ENCODE measurements around the gene STX17. TPM values are rescaled to one million over a fixed set of nuclear protein-coding genes. Genes with fewer than 3 reads are reported as not detected.
"Not testable (repeated sequence)": the region's sequence is repeated elsewhere in the genome, so short reads cannot be mapped to it uniquely, and the experiment has no call there.

STX17 gene
- 26.1 TPM for total RNA-seq
- long read RNA-seq, transcript STX17-201 (8 exons, 2,713 nt) = major isoform, 32 of 42 reads
- long read RNA-seq, partial matches to known transcripts = 2 of 42 reads
- long read RNA-seq, other reads (novel, unspliced or antisense) = 7 of 42 reads

DNA sequence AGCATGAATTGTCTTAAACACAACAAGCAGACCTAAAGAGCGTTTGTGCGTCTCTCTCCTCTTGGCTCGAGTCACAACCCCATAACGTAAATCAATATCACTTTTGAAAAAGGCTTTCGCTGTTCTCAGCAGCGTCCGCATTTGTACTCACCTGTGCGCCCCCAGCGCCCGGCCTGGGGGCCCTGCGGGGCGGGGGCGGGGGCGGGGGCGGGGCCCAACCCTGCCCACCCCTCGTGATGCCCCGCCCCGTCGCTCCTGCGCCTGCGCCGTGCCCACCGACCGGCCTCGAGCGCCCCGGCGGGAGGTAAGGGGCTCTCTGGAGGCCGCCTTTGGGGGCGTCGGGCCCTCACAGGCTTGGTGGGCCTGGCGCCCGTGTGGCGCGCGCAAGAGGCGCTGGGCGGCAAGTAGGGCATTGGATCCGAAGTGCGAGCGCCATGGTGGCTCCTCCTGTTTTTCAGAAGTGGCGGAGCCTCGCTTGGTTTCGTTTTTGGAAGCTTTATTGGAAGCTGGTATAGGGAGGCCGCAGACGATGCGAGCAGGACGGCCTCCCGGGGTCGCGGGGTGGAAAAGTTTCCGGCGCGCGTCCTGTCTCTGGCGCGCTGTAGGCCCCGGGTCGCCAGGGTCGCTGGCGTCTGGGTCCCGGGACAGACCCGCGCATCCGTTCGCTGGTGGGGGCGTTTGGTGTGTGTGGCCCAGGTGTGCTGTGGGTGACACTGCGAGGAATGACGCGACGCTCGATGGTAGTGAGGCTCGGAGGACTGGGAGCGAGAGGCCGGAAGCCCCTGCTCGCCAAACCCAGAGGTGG lies at the start of gene STX17:
Gene STX17 (plus strand): TSS at position 252 of the 805 bp plus-strand sequence. CDS start 8,586 bp downstream, outside the sequence.
- peak; percentile 92 for DNase-seq (ENCODE audit: low spot score)

DNA sequence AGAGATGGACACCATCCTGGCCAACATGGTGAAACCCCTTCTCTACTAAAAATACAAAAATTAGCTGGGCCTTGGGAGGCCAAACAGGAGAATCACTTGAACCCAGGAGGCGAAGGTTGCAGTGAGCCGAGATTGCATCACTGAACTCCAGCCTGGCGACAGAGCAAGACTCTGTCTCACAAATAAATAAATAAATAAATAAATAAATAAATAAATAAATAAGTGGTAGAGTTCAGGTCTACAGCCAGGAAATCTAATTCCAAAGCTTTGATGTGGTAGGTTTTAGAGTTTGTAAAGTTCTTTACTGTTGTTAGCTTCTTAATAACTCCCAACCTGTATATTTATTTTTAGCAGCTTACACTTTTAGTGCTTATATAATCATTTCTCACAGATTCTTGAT lies 48.9 kb upstream of the STX17 start:
- DNase-seq (ENCODE audit: low spot score) = not testable (repeated sequence)

DNA sequence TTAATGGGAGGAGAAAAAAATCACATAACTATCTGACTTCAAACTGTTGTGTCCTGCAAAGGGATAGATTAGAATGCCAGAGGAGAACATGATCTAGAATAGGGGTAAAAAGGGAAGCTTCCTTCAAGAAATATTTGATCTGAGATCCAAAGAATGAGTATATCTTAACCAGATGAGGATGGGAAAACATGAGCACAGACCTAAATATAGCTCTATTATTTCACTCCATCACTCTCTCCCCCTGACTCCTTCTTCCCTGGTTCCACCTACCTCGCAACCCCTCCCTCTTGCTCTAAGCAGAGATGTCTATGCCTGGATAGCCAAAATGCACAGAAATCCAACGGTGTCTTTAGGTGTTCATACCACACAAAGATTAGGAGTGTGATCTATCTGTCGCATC lies 48.4 kb upstream of the STX17 start:
- DNase-seq (ENCODE audit: low spot score) = no peak

DNA sequence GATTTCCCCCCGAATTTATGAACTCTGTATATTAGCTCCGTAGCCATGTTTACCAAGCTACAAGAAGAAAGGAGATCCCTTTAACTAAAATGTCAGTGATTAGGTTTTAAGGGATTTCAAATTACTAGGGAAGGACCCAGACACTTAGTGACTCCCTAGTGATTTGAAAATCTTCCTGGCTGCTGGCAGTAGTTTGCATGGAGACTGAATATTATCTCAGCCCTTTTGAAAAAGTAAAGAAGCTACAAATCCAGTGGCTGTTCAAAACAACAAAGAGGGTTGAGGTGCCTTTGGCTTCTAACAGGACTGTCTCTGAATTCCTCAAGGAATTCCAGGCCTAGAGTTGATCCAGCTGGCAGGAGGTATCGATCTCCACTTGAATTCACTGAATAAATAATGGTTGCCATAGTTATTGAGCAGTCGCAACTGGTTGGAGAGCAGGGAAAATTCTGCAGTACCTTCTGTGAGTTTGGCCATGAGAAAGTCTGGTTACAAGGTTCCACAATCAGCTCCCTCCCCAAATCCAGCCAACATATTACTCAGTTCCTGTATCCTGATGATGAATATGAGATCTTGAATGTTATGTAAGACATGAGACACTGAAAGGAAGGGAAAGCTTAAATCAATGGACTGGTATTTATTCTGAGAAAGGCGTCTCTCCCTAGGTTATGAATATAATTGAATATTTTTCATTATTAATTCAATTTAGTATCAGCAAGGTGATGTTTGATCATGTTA lies 47.0 kb upstream of the STX17 start:
- no peak for DNase-seq (ENCODE audit: low spot score)

DNA sequence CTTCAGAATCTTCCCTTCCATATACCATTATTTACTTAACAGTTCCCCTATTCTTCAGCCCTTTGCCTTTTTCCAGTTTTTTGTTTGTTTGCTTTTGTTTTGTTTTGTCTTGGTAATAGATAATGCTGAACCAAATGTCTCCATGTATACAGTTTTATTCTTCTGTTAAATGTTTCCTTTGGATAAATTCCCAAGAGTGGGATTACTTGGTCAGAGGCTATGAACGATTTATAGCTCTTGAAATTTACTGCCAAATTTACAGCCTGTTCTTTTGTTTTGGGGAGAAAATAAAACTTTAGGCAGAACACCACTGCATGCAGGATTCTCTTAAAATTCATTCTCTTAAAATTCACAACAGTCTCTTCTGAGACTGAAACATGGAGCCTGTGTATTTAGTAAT lies 46.2 kb upstream of the STX17 start:
- DNase-seq (ENCODE audit: low spot score) = no peak

DNA sequence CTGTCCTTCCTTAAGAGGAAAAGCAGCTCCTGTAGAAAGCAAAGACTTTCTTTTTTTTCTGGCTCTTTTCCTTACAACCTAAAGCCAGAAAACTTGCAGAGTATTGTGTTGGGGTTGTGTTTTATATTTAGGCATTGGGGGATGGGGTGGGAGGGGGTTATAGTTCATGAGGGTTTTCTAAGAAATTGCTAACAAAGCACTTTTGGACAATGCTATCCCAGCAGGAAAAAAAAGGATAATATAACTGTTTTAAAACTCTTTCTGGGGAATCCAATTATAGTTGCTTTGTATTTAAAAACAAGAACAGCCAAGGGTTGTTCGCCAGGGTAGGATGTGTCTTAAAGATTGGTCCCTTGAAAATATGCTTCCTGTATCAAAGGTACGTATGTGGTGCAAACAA lies 42.5 kb upstream of the STX17 start:
- DNase-seq (ENCODE audit: low spot score) = no peak

DNA sequence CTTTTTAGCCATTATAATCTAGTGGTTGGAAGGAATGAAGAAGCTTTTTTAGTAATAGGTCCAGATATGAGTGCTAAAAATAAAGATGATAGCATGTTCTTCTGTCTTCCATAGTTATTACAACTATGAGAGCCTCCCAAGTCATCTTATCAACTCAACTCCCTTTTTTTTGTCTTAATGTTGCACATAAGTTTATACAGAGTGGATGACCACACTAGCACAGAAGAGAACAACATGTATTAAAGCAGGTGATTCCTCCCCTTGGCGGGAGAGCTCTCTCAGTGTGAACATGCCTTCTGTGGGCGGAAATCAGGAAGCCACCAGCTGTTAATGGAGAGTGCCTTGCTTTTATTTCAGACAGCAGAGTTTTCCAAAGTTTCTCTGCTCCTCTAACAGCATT lies 40.1 kb upstream of the STX17 start:
- no peak for DNase-seq (ENCODE audit: low spot score)

DNA sequence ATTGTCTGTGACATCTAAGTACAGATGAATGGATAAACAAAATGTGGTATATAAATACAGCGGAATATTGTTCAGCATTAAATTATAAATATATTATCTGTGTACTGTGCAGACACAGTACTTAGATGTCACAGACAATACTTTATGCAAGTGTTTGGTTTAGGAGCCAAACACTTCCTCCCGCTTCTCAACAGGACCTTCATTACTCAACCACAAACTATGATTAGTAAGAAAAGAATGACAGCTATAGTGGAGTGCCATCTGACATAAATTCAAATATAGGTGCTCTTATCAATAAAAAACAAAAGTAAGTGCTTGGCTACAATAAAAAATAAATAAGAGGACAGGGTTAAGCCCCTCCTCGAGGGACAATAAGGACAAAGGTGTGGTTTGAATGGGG lies 38.9 kb upstream of the STX17 start:
- no peak for DNase-seq (ENCODE audit: low spot score)

DNA sequence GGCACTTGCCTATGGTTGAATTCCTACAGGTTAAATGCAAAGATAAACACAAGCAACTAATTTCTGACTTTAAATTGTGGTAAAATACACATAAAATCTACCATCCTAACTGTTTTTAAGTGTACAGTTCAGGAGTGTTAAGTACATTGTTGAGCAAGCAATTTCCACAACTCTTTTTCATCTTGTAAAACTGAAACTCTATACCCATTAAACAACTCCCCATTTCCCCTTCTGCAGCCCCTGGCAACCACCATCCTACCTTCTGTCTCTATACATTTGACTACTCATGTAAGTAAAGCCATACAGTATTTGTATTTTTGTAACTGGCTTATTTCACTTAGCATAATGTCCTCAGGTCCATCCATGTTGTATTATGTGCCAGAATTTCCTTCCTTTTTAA lies 38.5 kb upstream of the STX17 start:
- no peak for DNase-seq (ENCODE audit: low spot score)

DNA sequence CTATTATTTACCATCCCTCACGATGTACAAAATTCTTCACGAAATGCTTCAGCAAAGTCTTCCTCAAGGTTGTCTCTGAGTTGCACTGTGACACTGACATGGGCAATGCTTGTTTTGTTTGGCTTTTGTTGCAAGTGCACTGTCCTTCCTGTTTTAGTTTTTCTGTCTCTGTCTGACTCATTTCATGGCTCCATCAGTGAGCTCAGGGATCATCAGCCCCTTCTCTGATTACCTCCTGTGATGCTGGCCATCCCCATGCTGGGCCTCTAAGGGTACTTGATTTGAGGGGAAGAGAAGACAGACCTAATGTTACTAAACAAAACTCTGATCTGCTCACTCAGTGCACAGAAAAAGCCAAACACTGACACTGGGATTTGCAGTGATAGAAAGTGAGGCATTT lies 37.6 kb upstream of the STX17 start:
- no peak for DNase-seq (ENCODE audit: low spot score)

DNA sequence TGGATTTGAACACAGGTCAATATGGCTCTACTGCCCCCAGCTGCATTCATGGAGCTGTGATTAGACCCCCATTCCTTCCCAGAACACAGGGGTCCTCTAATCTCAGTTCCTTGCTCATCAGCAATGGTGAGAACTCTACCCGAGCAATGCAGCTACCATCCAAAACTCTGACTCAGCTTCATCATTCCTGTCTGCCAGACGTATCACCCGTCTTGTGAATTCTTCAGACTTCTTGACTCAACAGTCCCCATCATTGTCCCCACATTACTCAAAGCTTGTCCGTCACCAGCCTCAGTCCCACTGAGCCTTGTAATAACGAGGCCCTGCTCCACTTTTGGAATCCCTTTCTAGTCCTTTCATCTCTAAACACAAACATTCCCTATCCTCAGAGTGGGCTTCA lies 36.3 kb upstream of the STX17 start:
- no peak for DNase-seq (ENCODE audit: low spot score)

DNA sequence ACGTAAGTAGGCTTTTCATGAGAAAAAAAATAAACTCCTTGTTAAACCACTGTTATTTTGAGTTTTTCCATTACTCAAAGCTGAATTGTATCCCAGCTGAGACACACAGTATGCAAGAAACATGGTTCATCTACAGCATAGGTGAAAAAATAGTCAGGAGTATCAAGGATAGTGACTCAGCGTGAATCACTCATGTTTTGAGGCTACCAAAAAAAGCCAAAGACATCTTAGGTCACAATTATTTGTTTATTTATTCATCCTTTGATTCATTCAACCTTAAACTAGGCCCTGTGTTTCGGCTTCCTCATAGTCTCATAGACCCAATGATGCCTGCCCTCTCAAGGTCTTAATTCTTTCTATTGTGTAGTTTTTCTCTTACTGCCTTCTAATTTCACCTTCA lies 32.9 kb upstream of the STX17 start:
- DNase-seq (ENCODE audit: low spot score) = no peak

DNA sequence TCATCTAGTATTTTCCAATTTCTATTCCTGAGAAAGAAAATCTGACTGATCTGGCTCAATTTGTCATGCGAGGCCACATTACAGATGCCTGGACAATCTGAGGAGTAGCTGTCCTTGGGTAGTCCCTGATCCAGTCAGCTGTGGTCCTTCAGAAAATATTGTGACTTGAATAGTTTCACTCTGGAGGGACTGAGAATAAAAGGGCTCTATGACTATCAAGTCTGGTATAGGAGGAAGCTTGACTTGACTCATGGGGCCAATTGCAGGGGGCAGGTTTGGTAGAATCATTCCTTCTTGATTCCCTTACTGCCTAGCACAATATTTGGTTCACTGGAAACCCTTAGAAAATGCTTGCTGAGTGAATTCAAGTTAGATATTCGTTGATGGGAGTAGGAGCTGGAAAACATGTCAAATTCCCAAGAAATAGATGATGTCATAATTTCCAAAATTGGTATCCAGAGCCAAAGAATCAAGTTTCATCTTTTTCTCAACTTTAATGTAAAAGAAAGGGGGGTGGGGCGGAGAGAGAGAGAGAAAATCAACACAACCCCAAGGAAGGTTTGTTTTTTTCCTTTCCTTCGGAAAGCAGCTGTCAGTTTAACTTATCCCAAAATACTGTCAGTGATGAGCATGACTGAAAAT lies 32.4 kb upstream of the STX17 start:
- no peak for DNase-seq (ENCODE audit: low spot score)

DNA sequence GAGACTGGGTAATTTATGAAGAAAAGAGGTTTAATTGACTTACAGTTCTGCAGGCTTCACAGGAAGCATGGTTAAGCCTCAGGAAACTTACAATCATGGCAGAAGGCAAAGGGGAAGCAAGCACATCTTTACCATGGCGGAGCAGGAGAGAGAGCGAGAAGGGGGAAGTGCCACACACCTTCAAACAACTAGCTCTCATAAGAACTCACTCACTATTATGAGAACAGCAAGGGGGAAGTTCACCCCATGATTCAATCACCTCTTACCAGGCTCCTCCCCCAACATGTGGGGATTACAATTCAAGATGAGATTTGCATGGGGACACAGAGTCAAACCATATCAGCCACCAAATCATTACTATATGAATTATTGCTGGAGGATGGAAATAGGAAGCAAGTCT lies 30.3 kb upstream of the STX17 start:
- DNase-seq (ENCODE audit: low spot score) = no peak

DNA sequence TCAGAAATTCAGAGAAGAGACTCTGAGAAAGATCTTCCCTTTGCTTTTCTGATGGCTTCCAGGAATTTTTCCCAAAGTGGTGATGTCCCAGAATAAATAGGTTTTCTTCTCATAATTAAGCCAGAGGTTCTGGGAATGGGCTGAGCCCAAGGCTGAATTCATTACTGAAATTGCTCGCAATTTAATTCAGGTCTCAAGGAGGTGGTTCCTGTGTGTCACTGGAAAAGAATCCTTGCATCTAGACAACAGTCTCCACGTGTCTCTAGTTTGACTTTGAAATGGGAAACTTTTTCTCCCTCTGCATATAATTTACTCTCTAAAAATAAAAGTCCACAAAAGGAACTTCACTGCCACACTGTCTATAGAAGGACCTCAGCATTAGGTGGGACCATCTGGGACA lies 27.8 kb upstream of the STX17 start:
- DNase-seq (ENCODE audit: low spot score) = no peak

DNA sequence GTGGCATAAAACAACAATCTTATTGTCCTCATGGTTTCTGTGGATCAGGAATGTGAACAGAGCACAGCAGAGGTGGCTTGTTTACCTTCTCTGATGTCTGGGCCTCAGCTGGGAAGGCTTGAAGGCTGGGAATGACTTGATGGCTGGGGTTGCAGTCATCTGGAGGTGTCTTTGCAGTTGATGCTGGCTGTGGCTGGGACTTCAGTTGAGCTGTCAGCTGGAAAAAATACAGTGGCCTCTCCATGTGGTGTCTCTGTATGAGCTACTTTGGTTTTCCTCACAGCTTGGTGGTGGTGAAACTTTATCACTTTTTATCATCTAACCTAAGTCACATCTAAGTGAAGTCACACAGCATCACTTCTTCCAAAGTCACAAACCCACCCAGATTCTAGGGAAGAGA lies 24.7 kb upstream of the STX17 start:
- no peak for DNase-seq (ENCODE audit: low spot score)

DNA sequence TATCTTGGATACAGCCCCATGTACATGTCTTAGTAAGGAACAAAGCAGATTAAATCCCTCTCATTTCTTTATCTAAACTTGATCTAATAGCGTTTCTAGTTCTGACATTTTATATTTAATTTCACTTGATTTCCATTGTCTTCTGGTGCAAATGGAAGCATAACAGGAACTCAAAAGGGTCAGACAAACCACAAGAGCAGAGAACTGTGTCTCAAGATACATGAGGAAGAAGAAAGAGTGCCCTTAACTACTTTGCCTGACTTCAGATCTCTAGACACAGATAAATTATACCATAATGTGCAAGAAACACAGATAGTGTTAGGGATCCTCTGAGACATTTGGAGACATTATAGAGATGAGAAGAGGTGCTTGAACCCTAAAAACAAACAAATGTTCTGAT lies 20.7 kb upstream of the STX17 start:
- DNase-seq (ENCODE audit: low spot score) = no peak

DNA sequence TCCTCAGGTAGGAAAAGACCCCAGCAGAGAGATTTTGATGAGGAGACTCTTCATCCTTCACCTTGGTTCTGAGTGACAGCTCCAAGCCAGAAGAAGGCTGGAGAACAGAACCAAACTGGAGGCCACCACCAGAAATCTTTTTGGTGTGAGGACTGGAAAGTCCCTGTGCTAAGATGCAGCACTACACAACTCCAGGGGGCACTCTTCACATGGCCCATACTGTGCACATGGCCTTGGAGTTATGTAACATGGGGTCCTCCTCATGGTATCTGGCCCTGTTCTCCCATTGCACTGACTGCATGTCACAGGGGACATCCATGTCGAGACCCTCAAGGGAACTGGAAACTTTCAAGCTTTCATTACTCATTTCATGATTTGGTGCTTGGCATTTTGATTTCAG lies 17.3 kb upstream of the STX17 start:
- DNase-seq (ENCODE audit: low spot score) = no peak

DNA sequence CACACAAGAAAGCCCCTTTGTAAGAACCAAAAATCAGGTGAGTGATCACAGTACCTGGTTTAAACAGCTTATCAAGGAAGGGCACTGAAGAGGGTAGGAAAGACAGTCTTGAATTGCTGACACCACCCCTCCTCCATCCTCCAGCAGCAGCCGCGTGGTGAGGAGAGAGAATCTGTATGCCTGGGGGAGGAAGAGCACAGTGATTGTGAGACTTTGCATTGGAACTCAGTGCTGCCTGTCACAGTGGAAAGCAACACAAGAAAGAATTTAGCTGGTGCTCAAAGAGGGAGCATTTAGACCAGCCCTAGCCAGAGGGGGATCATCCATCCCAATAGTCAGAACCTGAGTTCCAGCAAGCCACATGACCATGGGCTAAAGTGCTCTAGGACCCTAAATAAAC lies 11.6 kb upstream of the STX17 start:
- no peak for DNase-seq (ENCODE audit: low spot score)

DNA sequence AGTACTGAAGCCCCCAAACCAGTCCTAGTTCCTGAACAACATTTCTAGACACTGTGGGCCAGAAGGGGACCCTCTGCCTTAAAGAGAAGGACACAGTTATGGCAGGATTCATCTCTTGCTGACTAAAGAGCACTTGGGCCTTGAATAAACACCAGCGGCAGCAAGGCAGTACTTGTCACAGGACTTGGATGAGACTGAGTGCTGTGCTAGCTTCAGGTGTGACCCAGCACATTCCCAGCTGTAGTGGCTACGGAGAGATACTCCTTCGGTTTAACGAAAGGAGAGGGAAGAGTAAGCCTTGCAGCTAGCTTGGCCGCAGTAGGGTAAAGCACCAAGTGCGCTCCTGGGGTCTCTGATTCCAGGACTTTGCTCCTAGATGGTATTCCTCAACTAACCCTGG lies 10.9 kb upstream of the STX17 start:
- DNase-seq (ENCODE audit: low spot score) = no peak

DNA sequence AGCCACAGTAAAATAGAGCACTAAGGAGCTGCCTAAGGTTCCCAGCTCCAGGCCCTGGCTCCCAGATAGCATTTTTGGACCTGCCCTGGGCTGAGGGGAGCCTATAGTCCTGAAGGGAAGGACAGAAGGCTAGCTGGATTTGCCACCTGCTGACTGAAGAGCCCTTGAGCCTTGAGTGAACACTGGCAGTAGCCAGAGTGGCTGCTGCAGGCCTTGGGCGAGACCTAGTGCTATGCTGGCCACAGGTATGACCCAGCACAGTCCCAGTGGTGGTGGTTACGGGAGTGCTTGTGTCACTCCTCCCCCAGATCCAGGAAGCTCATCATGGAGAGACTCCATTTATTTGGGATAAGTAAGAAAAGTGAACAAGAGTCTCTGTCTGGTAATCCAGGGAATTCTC lies 10.3 kb upstream of the STX17 start:
- no peak for DNase-seq (ENCODE audit: low spot score)

DNA sequence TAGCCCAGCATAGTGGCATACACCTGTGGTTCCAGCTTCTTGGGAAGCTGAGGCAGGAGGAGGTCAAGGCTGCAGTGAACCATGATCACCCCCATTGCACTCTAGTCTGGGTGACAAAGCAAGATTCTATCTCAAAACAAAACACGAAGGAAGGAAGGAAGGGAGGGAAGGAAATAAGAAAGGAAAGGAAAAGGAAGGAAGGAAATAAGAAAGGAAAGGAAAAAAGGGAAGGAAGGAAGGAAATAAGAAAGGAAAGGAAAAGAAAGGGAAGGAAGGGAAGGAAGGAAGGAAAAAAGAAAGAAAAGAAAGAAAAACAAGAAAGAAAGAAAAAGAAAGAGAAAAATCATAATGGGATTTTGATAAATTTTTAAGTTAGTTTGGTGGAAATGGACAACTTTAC lies 3.1 kb upstream of the STX17 start:
- no peak for DNase-seq (ENCODE audit: low spot score)
